CD4-positive, alpha-beta T cell treated with Interferon gamma for 1 hour (primary cell): Measurements from ENCODE around the gene UTP11.
A peak's percentile ranks its signal among the peaks of the same experiment; 100 is the strongest.
"Not testable (repeated sequence)": the region's sequence is repeated elsewhere in the genome, so short reads cannot be mapped to it uniquely, and the experiment has no call there.

Experiments
- DNase-seq: peaks from one replicate; pipeline ENCODE4 v3.0.0-alpha.2; 2020

The UTP11 gene

DNA sequence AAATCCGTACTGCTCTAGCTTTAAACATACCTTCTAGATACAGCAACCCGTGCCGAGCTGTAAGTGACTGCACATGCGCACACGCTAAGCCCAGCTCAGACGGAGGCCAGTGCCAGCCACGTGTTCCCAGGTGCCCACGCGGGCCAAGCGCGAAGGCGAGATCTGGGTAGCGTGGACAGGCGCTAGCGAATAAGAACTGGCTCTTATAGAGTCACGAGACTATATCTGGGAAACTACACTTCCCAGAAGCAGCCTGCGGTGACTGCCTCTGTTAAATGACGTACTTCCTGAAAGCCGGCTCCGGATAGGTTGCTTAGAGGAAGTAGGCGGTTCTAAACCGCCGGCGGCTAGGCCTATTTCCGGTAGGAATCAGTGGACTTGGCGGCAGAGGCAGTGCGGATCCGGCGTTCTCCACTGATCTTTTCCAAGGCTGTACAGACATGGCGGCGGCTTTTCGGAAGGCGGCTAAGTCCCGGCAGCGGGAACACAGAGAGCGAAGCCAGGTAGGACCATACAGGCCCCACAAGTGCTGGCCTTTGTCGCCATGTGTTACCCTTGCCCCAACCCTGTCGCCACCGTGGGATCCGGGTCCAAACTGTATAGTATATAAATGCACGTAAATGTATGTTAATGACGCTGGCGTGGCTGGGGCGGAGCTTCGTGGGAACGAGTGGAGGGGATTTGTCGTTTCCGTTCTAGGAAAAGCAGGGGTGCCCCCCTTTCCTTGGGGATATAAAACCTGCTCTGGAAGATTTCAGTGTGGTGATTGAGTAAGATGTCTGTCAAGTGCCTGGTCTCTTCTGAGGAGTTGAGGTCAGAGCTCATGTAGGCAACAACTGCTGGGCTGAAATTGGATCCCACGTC, at the start of gene UTP11:
Gene UTP11 (plus strand): TSS at position 372 of the 864 bp plus-strand sequence. CDS start 69 bp downstream, at position 441.
- peak; percentile 94 for DNase-seq

- DNase-seq: not testable (repeated sequence)
Observed at GRCh38 chr1:37964106-37964505, 48.4 kb upstream of the UTP11 start.

- no peak for DNase-seq
Observed at GRCh38 chr1:37965301-37965700, 47.2 kb upstream of the UTP11 start.

DNA sequence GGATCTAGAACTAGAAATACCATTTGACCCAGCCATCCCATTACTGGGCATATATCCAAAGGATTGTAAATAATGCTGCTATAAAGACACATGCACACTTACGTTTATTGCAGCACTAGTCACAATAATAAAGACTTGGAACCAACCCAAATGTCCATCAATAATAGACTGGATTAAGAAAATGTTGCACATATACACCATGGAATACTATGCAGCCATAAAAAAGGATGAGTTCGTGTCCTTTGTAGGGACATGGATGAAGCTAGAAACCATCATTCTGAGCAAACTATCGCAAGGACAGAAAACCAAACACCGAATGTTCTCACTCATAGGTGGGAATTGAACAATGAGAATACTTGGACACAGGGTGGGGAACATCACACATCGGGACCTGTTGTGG, 38.9 kb upstream of the UTP11 start:
- not testable (repeated sequence) for DNase-seq

DNA sequence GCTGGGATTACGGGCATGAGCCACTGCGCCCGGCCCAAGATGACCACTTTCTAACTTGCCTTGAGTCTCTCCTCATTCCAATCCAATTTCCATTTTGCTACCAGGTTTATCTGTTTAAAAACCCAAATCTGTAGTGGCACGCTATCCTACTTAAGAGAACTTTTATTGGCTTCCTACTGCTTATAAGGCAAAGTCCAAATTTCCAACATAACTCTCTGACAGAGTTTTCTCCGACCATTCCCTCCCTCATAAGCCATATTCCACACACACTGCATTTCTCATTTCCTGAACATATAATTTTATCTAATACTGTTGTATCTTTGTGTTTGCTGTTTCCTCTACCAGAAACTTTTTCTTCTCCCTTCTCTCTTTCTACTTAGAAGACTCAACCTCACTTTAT, 38.0 kb upstream of the UTP11 start:
- DNase-seq: no peak

GRCh38 chr1:37975083-37975482, 37.5 kb upstream of the UTP11 start:
- DNase-seq: not testable (repeated sequence)

- DNase-seq: no peak
Observed at GRCh38 chr1:37978541-37978940, 34.0 kb upstream of the UTP11 start.

DNA sequence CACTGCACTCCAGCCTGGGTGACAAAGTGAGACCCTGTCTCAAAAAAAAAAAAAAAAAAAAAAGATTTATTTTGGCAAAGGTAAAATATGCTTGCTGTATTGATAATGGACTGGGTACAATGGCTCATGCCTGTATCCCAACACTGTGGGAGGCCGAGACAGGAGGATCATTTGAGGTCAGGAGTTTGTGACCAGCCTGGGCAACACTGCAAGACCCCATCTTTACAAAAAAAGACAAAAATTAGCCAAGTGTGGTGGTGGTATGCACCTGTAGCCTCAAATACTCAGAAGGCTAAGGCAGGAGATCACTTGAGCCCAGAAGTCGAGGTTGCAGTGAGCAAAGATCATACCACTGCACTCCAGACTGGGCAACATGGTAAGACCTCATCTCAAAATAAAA, 29.0 kb upstream of the UTP11 start:
- no peak for DNase-seq

DNA sequence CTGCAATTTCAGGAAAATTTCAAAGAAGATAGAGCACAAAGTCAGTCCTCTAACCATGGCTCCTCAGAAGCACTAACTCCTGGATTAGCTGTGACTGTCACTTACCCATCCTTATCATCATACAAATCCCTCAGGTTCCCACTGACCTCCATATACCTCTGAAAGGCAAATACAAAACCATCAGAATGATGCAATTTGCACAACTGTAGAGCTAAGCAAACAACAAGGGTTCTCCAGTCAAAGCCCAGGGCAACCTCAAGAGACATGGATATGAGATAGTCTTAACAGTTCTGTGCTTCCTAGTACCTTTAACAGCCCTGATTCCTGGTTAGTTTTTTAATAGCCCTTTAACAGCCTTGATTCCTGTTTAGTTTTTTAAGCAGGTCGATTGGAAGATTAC, 24.9 kb upstream of the UTP11 start:
- DNase-seq: no peak

DNA sequence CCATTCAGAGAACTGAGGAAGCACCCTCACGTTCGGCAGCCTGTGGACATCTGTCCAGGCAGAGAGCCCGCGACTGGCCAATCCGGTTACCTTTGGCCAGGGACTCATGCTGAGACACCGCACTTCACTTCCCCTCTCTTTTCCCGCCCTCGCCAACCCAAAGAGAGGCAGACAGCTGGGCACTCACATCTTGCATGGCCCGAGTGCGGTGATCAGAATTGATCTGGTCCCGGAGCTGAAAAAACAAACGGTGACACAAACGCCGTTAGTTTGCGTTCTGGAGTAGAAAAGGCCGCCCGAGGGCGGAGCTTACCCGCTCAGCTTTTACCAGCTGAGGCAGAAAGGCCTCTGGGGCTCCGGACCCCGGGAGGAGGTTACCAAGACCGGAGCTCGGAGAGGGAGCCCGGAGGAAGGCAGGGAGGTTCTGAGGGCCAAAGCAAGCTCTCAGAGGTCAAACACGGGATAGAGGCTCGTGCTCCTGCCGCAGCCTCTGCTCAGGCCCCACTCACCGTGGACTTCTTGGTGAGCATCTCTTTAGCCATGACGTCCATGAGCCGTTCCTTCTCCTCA, 23.1 kb upstream of the UTP11 start:
- DNase-seq: peak; percentile 13

- DNase-seq: no peak
Observed at GRCh38 chr1:37994886-37995566, 17.5 kb upstream of the UTP11 start.

- DNase-seq: no peak
Observed at GRCh38 chr1:37995751-37996345, 16.7 kb upstream of the UTP11 start.

DNA sequence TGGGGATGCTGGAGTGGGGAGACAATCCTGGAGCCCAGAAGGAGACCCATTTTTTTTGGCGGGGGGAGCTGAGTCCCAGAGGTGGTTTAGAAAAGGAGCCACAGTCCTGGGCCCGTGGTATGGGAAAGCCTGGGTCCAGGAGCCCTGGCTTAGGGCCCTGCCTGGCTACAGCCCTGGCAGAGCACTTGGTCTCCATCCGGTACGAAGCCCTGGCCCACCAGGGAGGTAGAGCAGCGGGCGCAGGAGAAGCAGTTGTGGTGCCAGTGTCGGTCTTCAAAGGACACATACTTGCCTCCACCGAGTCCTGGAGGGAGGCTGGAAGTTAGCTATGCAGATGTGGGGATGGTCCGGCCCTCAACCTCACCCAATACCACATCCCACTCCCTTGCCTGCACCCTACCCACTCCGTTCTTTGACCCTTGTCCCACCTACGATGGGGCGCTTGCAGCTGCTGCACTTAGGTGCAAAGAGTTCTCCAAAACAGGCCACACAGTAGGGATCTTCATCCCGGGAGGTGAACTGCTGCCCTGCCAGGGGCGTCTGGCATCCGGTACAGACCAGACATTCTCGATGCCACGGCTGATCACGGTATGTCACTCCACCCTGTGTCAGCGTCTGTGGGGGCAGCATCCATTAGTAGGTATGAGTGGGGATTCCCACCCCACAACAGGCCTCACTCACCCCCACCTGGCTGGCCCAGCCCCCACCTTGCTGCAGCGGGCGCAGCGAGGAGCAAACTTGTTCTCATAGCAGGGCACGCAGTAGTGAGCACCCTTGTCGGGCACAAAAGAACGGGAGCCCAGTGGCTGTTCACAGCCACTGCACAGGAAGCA, 15.1 kb upstream of the UTP11 start:
- no peak for DNase-seq

GRCh38 chr1:37998089-37998808, 14.3 kb upstream of the UTP11 start:
- DNase-seq: no peak

DNA sequence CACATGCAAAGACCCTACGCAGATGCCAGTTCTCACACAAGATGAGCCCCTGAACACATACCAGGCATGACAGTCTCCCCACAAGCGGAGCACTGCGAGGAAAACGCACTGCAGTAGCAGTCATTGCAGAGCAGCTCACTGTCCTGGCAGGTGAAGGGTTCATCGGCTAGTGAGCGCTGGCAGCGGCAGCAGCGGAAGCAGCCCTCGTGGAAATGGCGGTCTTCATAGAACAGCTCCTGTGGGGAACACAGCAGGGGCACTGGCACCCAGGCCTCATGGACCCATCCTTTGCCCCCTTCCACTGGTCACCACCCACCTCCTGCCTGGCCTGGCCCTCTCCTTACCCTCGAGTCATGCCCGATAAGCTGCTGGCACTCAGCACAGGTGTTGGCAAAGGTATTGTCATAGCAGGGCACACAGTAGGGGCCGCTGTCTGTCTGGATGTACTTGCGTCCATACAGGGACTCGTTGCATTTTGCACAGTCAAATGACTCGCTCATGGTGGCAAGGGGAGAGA, 13.6 kb upstream of the UTP11 start:
- DNase-seq: no peak

GRCh38 chr1:37999430-38000232, 12.9 kb upstream of the UTP11 start:
- DNase-seq: peak; percentile 28

- DNase-seq: no peak
Observed at GRCh38 chr1:38000233-38000528, 12.4 kb upstream of the UTP11 start.

- DNase-seq: no peak
Observed at GRCh38 chr1:38000529-38001455, 11.7 kb upstream of the UTP11 start.
